Measurements from ENCODE around the gene EID3.

GRCh38 chr12:104321949-104322348, 18.4 kb downstream of the EID3 start:
- TF ChIP-seq, protein P1, sequence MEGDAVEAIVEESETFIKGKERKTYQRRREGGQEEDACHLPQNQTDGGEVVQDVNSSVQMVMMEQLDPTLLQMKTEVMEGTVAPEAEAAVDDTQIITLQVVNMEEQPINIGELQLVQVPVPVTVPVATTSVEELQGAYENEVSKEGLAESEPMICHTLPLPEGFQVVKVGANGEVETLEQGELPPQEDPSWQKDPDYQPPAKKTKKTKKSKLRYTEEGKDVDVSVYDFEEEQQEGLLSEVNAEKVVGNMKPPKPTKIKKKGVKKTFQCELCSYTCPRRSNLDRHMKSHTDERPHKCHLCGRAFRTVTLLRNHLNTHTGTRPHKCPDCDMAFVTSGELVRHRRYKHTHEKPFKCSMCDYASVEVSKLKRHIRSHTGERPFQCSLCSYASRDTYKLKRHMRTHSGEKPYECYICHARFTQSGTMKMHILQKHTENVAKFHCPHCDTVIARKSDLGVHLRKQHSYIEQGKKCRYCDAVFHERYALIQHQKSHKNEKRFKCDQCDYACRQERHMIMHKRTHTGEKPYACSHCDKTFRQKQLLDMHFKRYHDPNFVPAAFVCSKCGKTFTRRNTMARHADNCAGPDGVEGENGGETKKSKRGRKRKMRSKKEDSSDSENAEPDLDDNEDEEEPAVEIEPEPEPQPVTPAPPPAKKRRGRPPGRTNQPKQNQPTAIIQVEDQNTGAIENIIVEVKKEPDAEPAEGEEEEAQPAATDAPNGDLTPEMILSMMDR (IDR thresholded peaks at IDR 0.05; ENCODE audit: low read depth, low read length) = no peak
- TF ChIP-seq EZH2phosphoT487 (IDR thresholded peaks at IDR 0.05; ENCODE audit: low read depth) = no peak
